Right kidney (tissue), 9 donors: Measurements from ENCODE around the gene KCNAB2.

Experiments
- DNase-seq: peaks from one replicate; pipeline ENCODE4 v3.0.0-alpha.2; 2016
- long read RNA-seq, 8 donors: transcript quantifications; one replicate each; lab custom pipeline, GENCODE V29; 2026

KCNAB2 gene
- long read RNA-seq, donor 1, result 0 reads
- long read RNA-seq, donor 2, result 0 reads
- long read RNA-seq, donor 3, result 0 reads
- long read RNA-seq, donor 4, result 0 reads
- long read RNA-seq, donor 5, partial matches to known transcripts, result 0 of 1 reads
- long read RNA-seq, donor 5, other reads (novel, unspliced or antisense), result 0 of 1 reads
- long read RNA-seq, donor 6, full-length matches to known transcripts, result 1 of 1 reads
- long read RNA-seq, donor 6, partial matches to known transcripts, result 0 of 1 reads
- long read RNA-seq, donor 6, other reads (novel, unspliced or antisense), result 0 of 1 reads
- long read RNA-seq, donor 7, partial matches to known transcripts, result 0 of 1 reads
- long read RNA-seq, donor 7, other reads (novel, unspliced or antisense), result 0 of 1 reads
- long read RNA-seq, donor 8, partial matches to known transcripts, result 0 of 1 reads
- long read RNA-seq, donor 8, other reads (novel, unspliced or antisense), result 0 of 1 reads

DNA sequence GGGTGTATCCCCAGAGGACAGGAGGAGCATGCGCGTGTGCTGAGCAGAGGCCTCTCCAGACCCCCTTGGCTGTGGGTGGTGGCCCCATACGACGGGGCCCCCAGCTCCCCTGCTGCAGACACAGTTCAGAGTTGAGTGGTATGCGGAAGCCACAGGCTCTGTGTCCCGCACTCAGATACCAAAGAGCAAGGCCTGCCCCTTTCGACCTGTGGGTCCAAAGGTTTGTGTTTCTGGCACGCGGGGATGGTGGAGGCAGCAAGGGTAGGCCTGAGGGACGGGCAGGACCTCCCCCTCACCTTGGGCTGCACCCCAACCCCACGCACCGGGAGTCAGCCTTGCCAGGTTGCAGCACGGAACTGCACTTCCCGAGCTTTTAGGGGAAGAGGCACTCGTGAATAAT lies at the start of gene KCNAB2:
Gene KCNAB2 (plus strand): TSS at position 328 of the 400 bp plus-strand sequence. CDS start 5,649 bp downstream, outside the sequence.
- DNase-seq, result no peak

DNA sequence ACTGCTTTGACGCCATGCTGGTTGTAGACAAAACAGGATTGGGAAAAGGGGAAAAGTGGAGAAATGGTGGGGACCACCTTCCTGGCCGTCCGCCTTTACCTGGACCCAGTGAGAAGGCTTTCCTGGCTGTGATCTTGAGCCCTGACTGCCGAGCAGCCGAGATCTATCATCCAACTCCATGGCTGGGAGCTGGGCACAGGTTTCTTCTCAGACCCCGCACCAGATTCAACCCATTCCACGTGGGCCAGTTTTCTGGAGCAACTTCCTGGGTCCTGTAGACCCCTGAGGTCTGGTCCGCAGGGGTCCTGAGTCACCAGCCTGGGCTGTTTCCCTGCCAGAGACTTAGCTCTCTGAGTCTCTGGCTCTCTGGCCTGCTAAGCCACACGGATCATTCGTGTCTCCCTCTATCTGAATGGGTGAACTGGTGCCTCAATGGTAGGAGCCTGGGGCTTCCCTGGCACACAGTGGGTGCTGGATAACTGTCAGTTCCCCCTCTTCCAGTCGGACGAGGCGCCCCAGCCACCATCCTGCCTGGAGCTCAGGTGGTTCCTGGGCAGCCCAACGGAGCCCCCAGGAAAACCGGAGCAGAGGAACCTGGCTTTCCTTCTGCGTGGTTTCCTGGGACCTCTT lies 48.9 kb upstream of the KCNAB2 start:
- DNase-seq, result no peak

DNA sequence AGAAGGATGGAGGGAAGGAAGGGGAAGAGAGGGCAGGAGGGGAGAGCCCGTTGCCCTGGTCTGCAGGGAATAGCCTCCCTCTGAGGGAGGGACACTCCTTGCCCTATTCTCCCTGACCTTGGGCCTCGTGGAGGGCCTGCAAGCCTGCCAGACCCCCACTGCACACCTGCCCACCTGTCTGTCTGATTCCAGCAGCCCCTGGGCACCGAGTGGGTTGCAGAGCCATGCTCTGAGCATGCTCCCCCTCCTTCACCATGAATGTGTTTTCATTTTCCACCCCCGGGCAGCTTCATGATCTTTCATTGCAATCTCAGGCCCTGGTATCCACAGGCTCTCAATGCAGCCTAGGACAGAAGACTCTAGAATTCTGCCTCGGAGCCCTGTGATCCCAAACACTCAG lies 48.4 kb upstream of the KCNAB2 start:
- DNase-seq, result no peak

DNA sequence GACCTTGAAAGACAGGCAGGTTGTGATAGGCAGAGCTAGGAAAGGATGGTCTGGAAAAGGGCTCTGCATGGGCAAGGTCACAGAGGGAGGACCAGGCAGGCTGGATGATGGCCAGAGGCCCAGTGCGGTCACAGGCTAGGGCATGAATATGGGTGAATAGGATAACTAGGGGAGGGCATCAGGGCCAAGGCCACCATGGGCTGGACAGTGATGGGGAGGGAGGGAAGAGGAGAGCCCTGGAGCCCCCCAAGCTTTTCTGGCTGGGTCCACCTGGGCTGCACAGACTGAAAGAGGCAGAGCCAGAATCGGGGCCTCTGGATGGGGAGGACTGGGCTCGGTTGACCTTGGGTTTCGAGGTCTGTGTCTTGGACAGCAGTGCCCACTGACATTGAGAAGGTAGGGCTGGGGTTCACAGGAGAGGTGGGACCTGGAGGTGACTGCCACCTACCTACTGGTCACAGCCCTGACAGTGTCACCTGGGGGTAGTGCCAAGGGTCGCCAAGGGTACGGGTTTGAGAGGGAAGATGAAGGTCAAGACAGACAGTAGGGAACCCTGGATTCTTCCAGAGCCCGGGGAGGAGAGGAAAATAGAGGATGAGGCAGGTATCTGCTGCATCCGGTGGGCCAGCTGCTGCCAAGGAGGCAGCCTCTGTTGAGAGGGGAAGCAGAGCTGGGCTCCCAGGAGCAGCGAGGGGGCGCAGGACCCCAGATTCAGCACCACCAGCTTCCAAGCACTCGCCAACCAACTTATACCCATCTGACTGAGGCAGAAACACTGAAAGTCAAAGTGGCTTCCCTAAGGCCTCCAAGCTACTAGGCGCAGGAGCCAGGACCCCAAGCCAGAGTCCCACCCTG lies 47.4 kb upstream of the KCNAB2 start:
- no peak for DNase-seq

DNA sequence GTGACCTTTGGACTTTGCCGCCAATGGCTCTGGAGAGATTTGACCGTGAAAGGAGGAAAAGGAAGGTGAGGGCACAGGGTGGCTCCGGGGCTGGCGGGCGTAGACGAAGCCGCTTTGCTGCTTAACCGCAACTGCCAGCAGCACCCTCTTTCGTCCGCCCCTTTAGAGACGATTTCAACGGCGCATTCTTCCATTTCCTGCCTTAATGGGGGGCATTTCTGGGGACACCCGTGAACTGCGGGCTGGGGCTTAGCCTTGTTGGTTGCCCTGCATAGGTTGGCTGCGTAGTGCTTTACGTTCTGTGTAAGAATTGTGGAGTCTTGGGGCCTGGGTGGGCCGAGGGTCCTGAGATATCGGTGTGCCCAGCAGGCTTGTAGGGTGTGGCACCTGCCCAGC lies 46.8 kb upstream of the KCNAB2 start:
- DNase-seq, result no peak

DNA sequence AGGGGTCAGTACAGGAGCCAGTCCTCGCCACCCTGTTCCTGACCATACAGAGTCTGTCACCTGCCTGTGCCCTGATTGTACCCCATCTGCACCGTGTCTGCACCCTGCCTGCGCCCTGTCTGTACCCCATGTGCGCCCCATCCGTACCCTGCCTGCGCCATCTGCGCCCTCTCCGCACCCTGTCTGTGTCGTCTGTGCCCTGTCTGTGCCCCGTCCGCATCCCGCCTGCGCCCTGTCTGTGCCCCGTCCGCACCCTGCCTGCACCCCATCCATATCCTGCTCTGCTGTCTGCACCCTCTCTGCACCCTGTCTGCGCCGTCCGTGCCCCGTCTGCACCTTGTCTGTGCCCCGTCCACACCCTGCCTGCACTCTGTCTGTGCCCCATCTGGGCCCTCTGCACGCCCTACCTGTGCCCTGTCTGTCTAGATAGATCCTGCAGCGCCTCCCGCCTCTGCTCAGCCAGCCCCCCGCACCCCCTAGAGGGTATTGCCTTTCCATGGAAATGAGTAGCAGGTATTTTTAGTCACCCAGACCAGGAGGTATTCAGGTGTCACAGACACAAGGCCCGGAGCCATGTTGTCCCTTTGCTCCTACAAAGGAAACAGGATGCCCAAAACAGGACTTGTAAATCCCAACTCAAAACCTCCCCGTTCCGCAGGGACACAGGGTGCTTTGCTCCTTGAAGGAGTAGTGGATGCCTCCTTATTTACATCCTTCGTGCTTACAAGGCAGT lies 45.8 kb upstream of the KCNAB2 start:
- no peak for DNase-seq

DNA sequence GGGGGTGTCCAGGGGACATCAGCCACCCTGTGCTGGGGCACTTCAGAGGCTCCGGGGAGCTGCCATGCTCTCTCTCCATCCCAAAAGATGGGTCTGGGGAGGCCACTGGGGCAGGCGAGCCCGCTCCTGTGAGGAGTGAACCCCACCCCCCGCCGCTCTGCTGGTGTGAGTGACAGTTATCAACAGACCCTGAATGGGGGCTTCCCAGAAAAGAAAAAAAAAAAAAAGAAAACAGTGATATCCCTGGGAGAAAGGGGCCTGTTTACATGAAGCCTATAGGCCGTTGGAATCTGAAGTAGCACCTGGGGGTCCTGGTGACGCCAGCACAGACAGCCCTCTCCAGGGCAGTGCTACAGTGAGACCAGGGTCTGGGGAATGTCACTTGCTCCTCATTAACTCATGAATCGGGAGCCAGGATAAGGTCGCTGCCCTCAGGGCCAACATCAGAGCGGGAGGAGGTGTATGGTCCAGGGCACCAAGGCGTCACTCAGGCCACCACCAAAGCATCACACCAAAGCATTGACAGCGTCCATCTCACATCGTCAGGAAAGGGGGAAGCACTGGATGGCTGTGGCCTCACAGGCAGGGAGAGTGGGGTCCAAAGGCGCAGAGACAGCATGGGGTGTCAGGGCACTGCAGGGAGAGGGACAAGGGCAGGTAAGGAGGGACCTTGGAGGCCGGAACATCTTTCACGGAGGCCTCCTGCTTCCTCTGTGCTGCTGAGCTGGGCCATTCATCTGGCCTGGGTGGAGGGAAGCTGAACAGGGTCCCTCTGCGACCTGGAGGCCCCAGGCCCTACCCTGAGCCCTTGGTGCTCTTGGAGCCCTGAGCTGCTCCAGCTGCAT lies 45.0 kb upstream of the KCNAB2 start:
- no peak for DNase-seq

DNA sequence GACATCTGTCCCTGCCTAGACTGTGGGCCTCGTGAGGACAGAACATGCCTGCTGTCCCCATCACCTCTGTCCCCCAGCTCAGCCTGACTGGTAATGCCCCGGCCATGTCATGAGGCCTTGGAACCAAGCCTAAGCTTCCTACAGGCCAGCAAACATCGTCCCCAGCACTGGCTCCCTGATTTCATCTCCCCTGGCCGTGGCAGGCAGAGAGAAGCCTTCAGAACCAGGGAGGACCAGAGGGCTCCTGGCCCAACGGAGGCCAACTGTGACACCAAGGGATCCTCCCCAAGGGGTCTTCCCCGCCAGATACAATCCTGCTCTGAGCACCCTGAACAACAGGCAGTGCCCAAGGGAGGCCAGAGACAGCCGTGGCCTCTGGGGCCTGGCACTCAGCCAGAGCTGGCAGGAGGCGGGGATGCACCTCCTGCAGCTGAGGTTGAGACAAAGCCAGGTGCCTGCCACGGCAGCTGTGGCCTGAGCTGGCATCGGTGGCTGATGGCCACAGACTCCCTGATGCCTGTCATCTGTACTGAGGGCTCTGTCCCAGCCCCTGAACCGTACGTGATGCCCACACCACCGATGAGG lies 43.6 kb upstream of the KCNAB2 start:
- DNase-seq, result no peak

DNA sequence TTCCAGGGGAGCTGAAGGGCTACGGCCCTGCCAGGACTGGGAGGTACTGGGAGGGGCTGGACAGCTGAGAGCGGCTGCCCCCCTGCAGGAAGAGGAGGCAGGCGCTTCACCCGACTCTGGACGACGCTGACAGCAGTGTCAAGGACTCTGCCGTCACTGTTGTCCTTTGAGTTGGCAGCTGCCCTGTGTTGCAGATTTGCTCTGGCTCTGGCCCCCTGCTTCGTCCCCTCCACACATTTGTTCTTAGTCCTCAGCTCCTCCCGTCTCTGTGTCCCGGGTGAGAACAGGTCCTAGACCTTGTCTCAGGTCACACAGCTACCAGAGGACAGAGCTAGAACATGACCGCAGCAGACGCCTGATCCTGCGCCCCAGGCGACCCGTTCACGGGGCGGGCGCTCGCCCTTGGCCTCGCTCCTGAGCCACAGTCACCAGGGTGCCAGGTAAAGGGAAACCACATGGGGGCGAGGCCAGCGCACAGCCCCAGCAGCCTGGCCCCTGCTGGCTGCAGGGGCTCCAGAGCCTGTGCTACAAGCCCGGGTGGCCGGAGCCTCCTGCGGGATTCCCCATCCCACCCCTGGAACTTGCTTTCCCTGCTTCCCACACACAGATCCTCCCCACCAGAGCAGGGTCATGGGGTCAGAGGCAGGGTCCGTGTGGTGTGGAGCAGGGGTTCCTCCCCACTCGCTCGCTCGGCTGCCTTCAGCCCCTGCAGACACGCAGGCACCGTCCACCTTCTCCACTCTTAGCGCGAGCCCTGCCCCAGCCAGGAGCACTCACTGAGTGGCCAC lies 42.8 kb upstream of the KCNAB2 start:
- peak; percentile 25 for DNase-seq

DNA sequence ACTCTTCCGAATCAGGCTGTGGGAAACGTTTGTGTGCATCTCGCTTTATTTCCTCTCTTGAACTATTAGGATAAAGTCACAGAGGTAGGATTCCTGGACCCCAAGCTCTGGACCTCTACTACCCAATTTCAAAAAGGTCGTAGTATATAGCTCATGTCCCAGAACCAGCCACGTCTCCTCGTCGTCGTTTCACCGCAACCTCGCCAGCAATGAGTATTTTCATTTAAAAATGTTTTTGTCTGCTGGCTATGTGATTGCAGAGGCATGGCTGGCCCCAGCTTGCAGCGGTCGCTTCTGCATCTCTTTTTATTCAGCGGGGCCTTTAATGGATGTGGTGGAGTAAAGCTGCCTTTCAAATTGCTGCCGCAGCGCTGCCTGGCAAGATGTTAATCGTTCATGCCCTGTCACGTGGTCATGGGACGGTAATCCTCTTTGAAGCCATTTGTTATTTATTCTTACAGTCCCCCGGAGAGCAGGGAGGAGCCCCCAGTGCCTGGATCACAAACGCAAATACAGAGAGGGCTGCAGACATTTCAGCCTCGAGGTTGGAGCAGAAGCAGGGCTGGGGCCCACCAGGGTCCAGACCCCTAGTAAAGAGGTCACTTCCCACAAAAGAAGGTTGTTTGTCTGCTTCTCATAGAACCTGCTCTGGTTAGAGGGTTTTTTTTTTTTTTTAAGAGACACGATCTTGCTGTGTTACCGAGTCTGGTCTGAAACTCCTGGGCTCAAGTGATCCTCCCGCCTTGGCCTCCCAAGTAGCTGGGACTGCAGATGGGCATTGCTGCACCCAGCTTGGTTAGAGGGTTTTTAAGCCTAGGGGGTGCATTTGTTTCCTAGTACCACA lies 41.9 kb upstream of the KCNAB2 start:
- peak; percentile 23 for DNase-seq

DNA sequence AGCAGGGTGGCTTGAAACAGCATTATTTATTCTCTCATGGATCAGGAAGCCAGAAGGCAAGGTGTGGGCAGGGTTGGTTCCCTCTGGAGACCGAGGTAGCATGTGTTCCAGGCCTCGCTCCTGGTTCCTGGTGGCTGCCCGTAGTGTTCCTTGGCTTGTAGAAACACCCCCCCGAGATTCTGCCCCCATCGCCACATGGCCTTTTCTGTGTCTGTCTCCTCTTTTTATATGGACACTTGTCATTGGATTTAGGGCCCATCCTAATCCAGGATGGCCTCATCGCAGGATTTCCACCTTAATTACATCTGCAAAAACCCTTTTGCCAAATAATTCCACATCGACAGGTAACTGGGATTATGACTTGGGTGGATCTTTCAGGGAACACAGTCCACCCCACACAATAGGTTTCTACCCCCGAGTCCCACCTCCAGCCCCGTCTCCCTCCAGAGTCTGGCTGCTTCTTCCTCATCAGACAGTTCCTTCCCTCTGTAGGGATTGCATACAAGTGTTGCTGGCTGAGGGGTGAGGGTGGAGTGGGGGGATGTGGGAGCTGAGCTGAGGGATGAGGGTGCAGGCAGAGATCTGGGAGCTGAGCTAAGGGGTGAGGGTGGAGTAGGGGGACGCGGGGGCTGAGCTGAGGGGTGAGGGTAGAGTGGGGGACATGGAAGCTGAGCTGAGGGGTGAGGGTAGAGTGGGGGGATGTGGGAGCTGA lies 41.1 kb upstream of the KCNAB2 start:
- no peak for DNase-seq

DNA sequence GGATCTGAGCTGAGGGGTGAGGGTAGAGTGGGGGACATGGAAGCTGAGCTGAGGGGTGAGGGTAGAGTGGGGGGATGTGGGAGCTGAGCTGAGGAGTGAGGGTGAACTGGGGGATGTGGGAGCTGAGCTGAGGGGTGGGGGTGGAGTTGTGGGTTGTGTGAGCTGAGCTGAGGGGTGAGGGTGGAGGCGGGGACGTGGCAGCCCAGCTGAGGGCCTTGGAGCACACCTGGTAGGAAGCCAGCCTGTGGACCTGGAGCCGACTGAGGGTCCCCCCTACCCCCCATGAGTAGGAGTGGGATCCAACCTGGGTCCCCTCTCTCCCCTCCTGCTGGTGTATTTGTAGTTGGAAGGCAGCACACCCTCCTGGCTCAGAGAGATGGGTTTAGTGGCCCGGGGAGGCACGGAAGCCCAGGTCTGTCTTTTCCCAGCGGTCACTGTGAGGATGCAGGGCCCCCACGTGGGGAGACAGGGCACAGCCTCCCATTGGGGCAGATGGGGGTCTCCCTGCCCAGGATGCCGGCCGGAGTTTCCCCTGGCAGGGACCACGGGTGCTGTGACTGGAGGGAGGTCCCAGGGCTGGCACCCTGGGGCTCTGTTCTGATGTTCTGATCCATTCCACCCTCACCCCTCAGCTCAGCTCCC lies 40.3 kb upstream of the KCNAB2 start:
- no peak for DNase-seq

DNA sequence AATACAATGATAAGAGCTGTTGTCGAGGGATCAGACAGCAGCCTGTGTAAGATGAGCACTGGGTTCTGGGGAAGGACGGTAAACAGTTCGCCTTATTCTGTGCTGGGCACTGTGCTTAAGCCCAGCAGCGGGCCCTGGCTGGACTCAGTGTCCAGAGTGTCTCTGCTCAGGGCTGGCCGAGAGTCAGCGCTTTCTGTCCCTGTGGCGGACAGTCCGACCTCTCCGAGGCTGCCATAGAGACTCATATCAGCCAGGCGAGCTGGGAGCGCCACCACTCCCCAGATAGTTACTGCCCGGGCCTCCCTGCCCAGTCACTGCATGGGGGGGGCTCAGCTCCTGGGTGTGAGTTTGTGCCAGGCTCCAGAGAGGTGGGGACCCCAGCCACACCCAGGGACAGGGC lies 38.8 kb upstream of the KCNAB2 start:
- DNase-seq, result no peak

DNA sequence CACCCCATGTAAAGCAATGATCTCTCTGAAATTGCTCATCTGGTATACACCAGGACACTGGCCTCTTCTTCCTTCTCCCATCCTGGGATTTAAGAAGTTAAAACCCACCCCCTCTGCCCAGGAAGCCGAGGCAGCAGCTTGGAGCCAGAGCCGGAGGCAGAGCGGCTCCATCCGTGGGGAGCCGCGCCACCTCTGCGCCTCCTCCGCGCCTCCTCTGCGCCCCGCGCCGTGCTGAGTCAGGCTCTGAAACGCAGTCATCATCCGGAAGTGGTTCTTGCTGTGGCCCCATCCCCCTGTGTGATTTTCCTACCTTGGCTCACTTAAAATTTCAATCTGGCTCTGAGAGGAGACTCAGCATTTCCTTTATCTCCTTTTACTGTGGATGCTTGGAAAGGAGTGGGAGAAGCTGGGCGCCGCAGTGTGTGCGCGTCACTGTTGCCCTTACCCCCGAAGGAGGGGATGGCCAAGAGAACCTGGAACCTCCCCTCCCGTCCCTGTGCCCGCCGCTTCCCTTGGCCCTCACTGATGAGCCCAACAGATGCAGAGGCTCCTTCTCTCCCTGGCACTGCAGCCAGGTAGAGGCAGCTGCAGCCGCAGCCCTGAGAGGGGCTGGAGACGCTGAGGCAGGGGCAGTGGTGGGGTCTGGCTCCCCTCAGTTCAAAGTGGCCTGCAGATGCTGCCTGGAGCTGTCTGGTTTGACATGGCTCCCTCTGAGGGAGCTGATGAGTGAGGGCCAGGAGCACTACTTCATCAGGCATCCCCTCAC lies 38.2 kb upstream of the KCNAB2 start:
- DNase-seq, result no peak

DNA sequence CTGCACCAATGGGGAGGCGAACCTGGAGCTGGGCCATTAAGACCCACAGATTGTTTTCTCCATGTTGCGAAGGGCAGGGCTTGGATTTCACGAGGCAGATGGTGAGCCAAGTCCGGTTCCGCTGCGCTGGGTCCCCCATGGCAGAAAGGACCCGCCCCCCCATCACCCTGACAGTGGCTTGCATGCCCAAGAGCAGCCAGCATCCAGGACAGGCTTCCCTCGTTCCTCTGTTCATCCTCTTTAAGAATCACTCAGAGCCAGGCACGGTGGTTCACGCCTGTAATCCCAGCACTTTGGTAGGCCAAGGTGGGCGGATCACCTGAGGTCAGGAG lies 37.6 kb upstream of the KCNAB2 start:
- DNase-seq, result no peak

DNA sequence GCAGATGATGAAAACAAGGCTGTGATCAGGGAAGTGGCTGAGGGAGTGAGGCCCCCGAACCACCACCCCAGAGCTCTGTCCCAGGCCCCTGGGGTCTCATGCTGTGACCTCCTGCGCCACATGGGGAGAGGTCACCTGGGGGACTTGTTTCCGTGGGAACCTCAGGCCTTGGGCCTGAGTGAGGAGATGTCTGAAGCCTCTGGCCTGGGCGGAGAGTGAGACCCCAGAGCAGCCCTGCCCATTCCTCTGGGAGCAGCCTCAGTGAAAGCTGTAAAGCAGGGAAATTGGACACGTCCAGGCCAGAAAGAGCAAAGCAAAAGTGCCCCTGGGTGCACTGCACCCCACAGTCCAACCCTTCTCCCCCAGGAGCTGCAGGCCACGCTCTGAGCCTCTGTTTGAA lies 37.0 kb upstream of the KCNAB2 start:
- no peak for DNase-seq
